Stimulated activated CD4-positive, alpha-beta T cell treated with anti-CD3 and anti-CD28 coated beads, Interleukin-15, amount 100 ng/mL, for 48 hours (primary cell): ENCODE results near the gene EOLA2.
"Not testable (repeated sequence)": the region's sequence is repeated elsewhere in the genome, so short reads cannot be mapped to it uniquely, and the experiment has no call there.

Source experiments
- DNase-seq, 2 donors: peaks; one replicate each; pipeline ENCODE4 v3.0.0-alpha.2; 2020; ENCODE audit warnings: low read depth in 2 of 2

The EOLA2 gene

GRCh38 chrX:149932970-149933369 lies 5.3 kb downstream of the EOLA2 start:
- DNase-seq: not testable (repeated sequence)

GRCh38 chrX:149932150-149932549 lies 6.1 kb downstream of the EOLA2 start:
- DNase-seq: not testable (repeated sequence)

- DNase-seq: not testable (repeated sequence)
Measured at GRCh38 chrX:149931355-149931754, 6.9 kb downstream of the EOLA2 start.

- not testable (repeated sequence) for DNase-seq
Measured at GRCh38 chrX:149929400-149929799, 8.9 kb downstream of the EOLA2 start, which contains the start of gene HSFX4. Gene HSFX4, plus strand, starts transcription at chrX:149929573. Its CDS starts 72 bp downstream, at chrX:149929645.

- DNase-seq: not testable (repeated sequence)
Measured at GRCh38 chrX:149928635-149929034, 9.7 kb downstream of the EOLA2 start.

- not testable (repeated sequence) for DNase-seq
Measured at GRCh38 chrX:149927964-149928258, 10.4 kb downstream of the EOLA2 start.

GRCh38 chrX:149927245-149927963 lies 10.9 kb downstream of the EOLA2 start:
- not testable (repeated sequence) for DNase-seq

- DNase-seq: not testable (repeated sequence)
Measured at GRCh38 chrX:149924434-149924833, 13.9 kb downstream of the EOLA2 start.

GRCh38 chrX:149923836-149924235 lies 14.5 kb downstream of the EOLA2 start:
- DNase-seq: not testable (repeated sequence)

- DNase-seq: no peak
Measured at GRCh38 chrX:149916745-149917392, 21.4 kb downstream of the EOLA2 start.

- no peak for DNase-seq
Measured at GRCh38 chrX:149910178-149910695, 28.1 kb downstream of the EOLA2 start.

- DNase-seq: peak in 1 of 2 donors; percentile 29
Measured at GRCh38 chrX:149909324-149910177, 28.7 kb downstream of the EOLA2 start.

GRCh38 chrX:149908727-149909126 lies 29.6 kb downstream of the EOLA2 start:
- DNase-seq: no peak

- no peak for DNase-seq
Measured at GRCh38 chrX:149908308-149908707, 30.0 kb downstream of the EOLA2 start.

- DNase-seq: no peak
Measured at GRCh38 chrX:149903889-149904748, 34.2 kb downstream of the EOLA2 start.

GRCh38 chrX:149898554-149898953 lies 39.7 kb downstream of the EOLA2 start:
- DNase-seq: no peak

GRCh38 chrX:149890828-149891227 lies 47.5 kb downstream of the EOLA2 start:
- DNase-seq: not testable (repeated sequence)
